Measurements from ENCODE around the gene ADAP1.

DNA sequence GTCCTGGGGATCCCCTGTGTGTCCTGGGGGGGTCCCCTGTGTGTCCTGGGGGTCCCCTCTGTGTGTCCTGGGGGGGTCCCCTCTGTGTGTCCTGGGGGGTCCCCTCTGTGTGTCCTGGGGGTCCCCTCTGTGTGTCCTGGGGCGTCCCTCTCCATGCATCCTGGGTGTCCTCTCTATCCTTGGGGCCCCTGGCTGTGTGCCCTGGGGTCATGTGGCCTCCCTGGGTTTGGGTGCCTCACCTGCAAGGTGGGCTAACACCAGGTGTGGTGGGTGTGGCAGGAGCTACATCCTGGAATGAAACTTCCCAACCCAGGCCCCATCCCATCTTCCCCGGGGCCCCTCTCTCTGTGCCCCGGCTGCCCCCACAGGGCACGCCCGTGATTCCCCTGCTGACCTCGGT is 33.4 kb upstream of the ADAP1 start:
- TF ChIP-seq EZH2 (IDR thresholded peaks at IDR 0.05) (no peak), SRF (IDR thresholded peaks at IDR 0.05; ENCODE audit: low read depth) (no peak)
